ENCODE measurements around the gene TAGLN3.

TAGLN3 gene

GRCh38 chr3:112004187-112004586 lies 5.5 kb downstream of the TAGLN3 start:
- TF ChIP-seq POU2F2 (IDR thresholded peaks at IDR 0.05; ENCODE audit: low read depth, low read length) (no peak), PAX5 (IDR thresholded peaks at IDR 0.05; ENCODE audit: insufficient read depth, low read length, severe bottlenecking) (no peak), SPI1 (IDR thresholded peaks at IDR 0.05; ENCODE audit: low read depth, low read length) (no peak), POLR2AphosphoS5 (IDR thresholded peaks at IDR 0.05; ENCODE audit: low read depth, low read length) (no peak), TAF1 (IDR thresholded peaks at IDR 0.05; ENCODE audit: low read depth, low read length) (no peak), POLR2A (IDR thresholded peaks at IDR 0.05; ENCODE audit: low read depth, low read length) (no peak)
- FAIRE-seq (no peak), DNase-seq (ENCODE audit: insufficient read length, low spot score) (no peak)

GRCh38 chr3:112004669-112005068 lies 5.9 kb downstream of the TAGLN3 start:
- FAIRE-seq (no peak), DNase-seq (ENCODE audit: insufficient read length, low spot score) (no peak)
- TF ChIP-seq POLR2A (IDR thresholded peaks at IDR 0.05; ENCODE audit: low read depth, low read length) (no peak), TAF1 (IDR thresholded peaks at IDR 0.05; ENCODE audit: low read depth, low read length) (no peak), POU2F2 (IDR thresholded peaks at IDR 0.05; ENCODE audit: low read depth, low read length) (no peak), POLR2AphosphoS5 (IDR thresholded peaks at IDR 0.05; ENCODE audit: low read depth, low read length) (no peak), SPI1 (IDR thresholded peaks at IDR 0.05; ENCODE audit: low read depth, low read length) (no peak), PAX5 (IDR thresholded peaks at IDR 0.05; ENCODE audit: insufficient read depth, low read length, severe bottlenecking) (no peak)

GRCh38 chr3:112005091-112005672 lies 6.5 kb downstream of the TAGLN3 start:
- FAIRE-seq (no peak), DNase-seq (ENCODE audit: insufficient read length, low spot score) (no peak)
- no peak for TF ChIP-seq POLR2AphosphoS5 (IDR thresholded peaks at IDR 0.05; ENCODE audit: low read depth, low read length)
- TF ChIP-seq PAX5 (IDR thresholded peaks at IDR 0.05; ENCODE audit: insufficient read depth, low read length, severe bottlenecking), result no peak
- TF ChIP-seq TAF1 (IDR thresholded peaks at IDR 0.05; ENCODE audit: low read depth, low read length), result no peak
- TF ChIP-seq POU2F2 (IDR thresholded peaks at IDR 0.05; ENCODE audit: low read depth, low read length), result no peak
- TF ChIP-seq SPI1 (IDR thresholded peaks at IDR 0.05; ENCODE audit: low read depth, low read length), result no peak

GRCh38 chr3:112007633-112008032 lies 8.9 kb downstream of the TAGLN3 start:
- FAIRE-seq, result no peak
- TF ChIP-seq TAF1 (IDR thresholded peaks at IDR 0.05; ENCODE audit: low read depth, low read length) (no peak), POLR2AphosphoS5 (IDR thresholded peaks at IDR 0.05; ENCODE audit: low read depth, low read length) (no peak), POLR2A (IDR thresholded peaks at IDR 0.05; ENCODE audit: low read depth, low read length) (no peak), PAX5 (IDR thresholded peaks at IDR 0.05; ENCODE audit: insufficient read depth, low read length, severe bottlenecking) (no peak), SPI1 (IDR thresholded peaks at IDR 0.05; ENCODE audit: low read depth, low read length) (no peak)
- no peak for DNase-seq (ENCODE audit: insufficient read length, low spot score)

GRCh38 chr3:112009670-112010069 lies 10.9 kb downstream of the TAGLN3 start:
- FAIRE-seq (no peak), DNase-seq (ENCODE audit: insufficient read length, low spot score) (no peak)
- TF ChIP-seq SPI1 (IDR thresholded peaks at IDR 0.05; ENCODE audit: low read depth, low read length) (no peak), PAX5 (IDR thresholded peaks at IDR 0.05; ENCODE audit: insufficient read depth, low read length, severe bottlenecking) (no peak), POU2F2 (IDR thresholded peaks at IDR 0.05; ENCODE audit: low read depth, low read length) (no peak), TAF1 (IDR thresholded peaks at IDR 0.05; ENCODE audit: low read depth, low read length) (no peak)

GRCh38 chr3:112010636-112011035 lies 11.9 kb downstream of the TAGLN3 start:
- DNase-seq (ENCODE audit: insufficient read length, low spot score) (no peak), FAIRE-seq (no peak)

GRCh38 chr3:112011376-112011940 lies 12.7 kb downstream of the TAGLN3 start:
- TF ChIP-seq POLR2A (IDR thresholded peaks at IDR 0.05; ENCODE audit: low read depth, low read length) (no peak), SPI1 (IDR thresholded peaks at IDR 0.05; ENCODE audit: low read depth, low read length) (no peak), PAX5 (IDR thresholded peaks at IDR 0.05; ENCODE audit: insufficient read depth, low read length, severe bottlenecking) (no peak), POLR2AphosphoS5 (IDR thresholded peaks at IDR 0.05; ENCODE audit: low read depth, low read length) (no peak), TAF1 (IDR thresholded peaks at IDR 0.05; ENCODE audit: low read depth, low read length) (no peak), POU2F2 (IDR thresholded peaks at IDR 0.05; ENCODE audit: low read depth, low read length) (no peak)
- DNase-seq (ENCODE audit: insufficient read length, low spot score), result no peak
- FAIRE-seq, result no peak

More at GRCh38 chr3:112010636-112011035, 11.9 kb downstream of the TAGLN3 start:
- no peak for TF ChIP-seq POU2F2 (IDR thresholded peaks at IDR 0.05; ENCODE audit: low read depth, low read length)

GRCh38 chr3:112012205-112012992 lies 13.7 kb downstream of the TAGLN3 start:
- TF ChIP-seq POLR2A (IDR thresholded peaks at IDR 0.05; ENCODE audit: low read depth, low read length) (no peak), SPI1 (IDR thresholded peaks at IDR 0.05; ENCODE audit: low read depth, low read length) (no peak), POLR2AphosphoS5 (IDR thresholded peaks at IDR 0.05; ENCODE audit: low read depth, low read length) (no peak), PAX5 (IDR thresholded peaks at IDR 0.05; ENCODE audit: insufficient read depth, low read length, severe bottlenecking) (no peak), TAF1 (IDR thresholded peaks at IDR 0.05; ENCODE audit: low read depth, low read length) (no peak), POU2F2 (IDR thresholded peaks at IDR 0.05; ENCODE audit: low read depth, low read length) (no peak)
- no peak for FAIRE-seq
- no peak for DNase-seq (ENCODE audit: insufficient read length, low spot score)

- DNase-seq (ENCODE audit: insufficient read length, low spot score) (peak; percentile 23), FAIRE-seq (peak; percentile 56)
- no peak for TF ChIP-seq POU2F2 (IDR thresholded peaks at IDR 0.05; ENCODE audit: low read depth, low read length)
- peak; percentile 57; the same call in 1 of the 2 replicates for TF ChIP-seq SPI1 (IDR thresholded peaks at IDR 0.05; ENCODE audit: low read depth, low read length)
Observed at GRCh38 chr3:112013058-112013783, 14.5 kb downstream of the TAGLN3 start.
